HUDEP-2 (cell line): ENCODE measurements around the gene RHCE.
A peak's percentile ranks its signal among the peaks of the same experiment; 100 is the strongest.
"Not testable (repeated sequence)": the region's sequence is repeated elsewhere in the genome, so short reads cannot be mapped to it uniquely, and the experiment has no call there.

ENCODE experiments used
- DNase-seq, 76 experiments: peaks; one replicate each; lab custom pipeline; 2025; ENCODE audit not compliant: unreplicated experiment in 76 of 76; lab: John Stamatoyannopoulos, UW

RHCE gene

GRCh38 chr1:25433389-25434186 lies 13.0 kb upstream of the RHCE start:
- no peak for DNase-seq

GRCh38 chr1:25432749-25433388 lies 12.2 kb upstream of the RHCE start:
- no peak for DNase-seq

GRCh38 chr1:25431955-25432719 lies 11.5 kb upstream of the RHCE start:
- DNase-seq: peak in 8 of 76 experiments; percentile 21 to 40 (median 32)

- peak in 6 of 76 experiments; percentile 13 to 54 (median 34) for DNase-seq
Measured at GRCh38 chr1:25430967-25431881, 10.6 kb upstream of the RHCE start.

GRCh38 chr1:25430073-25430966 lies 9.7 kb upstream of the RHCE start, which contains the start of gene MACO1:
Gene MACO1, plus strand, starts transcription at chr1:25430897. Its CDS starts 202 bp downstream, at chr1:25431099.
- DNase-seq: peak in 74 of 76 experiments; percentile 24 to 98 (median 93)

- peak in 23 of 76 experiments; percentile 6 to 57 (median 26) for DNase-seq
Measured at GRCh38 chr1:25428475-25429166, 8.0 kb upstream of the RHCE start.

GRCh38 chr1:25427696-25428095 lies 7.1 kb upstream of the RHCE start:
- DNase-seq: peak in 1 of 76 experiments; percentile 12

- no peak for DNase-seq
Measured at GRCh38 chr1:25425098-25426085, 4.8 kb upstream of the RHCE start.

- not testable (repeated sequence) for DNase-seq
Measured at GRCh38 chr1:25423206-25423605, 2.6 kb upstream of the RHCE start.

- not testable (repeated sequence) for DNase-seq
Measured at GRCh38 chr1:25419339-25419738, 1.3 kb downstream of the RHCE start.

- not testable (repeated sequence) for DNase-seq
Measured at GRCh38 chr1:25417280-25417679, 3.3 kb downstream of the RHCE start.

GRCh38 chr1:25414578-25414977 lies 6.0 kb downstream of the RHCE start:
- not testable (repeated sequence) for DNase-seq

- DNase-seq: peak in 2 of 76 experiments; percentile 27 to 37
Measured at GRCh38 chr1:25414157-25414556, 6.5 kb downstream of the RHCE start.

GRCh38 chr1:25412872-25413623 lies 7.6 kb downstream of the RHCE start:
- peak in 73 of 76 experiments; percentile 47 to 98 (median 88) for DNase-seq

- peak in 37 of 76 experiments; percentile 15 to 68 (median 34) for DNase-seq
Measured at GRCh38 chr1:25409641-25410427, 10.8 kb downstream of the RHCE start.
